ENCODE data around the gene MCTP1.
"Not testable (repeated sequence)": the region's sequence is repeated elsewhere in the genome, so short reads cannot be mapped to it uniquely, and the experiment has no call there.

The MCTP1 gene

GRCh38 chr5:95251185-95251584 lies 33.7 kb downstream of the MCTP1 start:
- no peak for DNase-seq

DNA sequence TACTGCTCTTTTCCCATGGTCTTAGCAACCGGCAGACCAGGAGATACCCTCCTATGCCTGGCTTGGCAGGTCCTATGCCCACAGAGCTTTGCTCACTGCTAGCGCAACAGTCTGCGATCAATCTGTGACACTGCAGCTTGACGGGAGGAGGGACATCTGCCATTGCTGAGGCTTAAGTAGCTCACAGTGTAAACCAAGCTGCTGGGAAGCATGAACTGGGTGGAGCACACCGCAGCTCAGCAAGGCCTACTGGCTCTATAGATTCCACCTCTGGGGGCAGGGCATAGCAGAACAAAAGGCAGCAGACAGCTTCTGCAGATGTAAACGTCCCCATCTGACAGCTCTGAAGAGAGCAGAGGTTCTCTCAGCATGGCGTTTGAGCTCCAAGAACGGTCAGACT lies 40.4 kb downstream of the MCTP1 start:
- DNase-seq: no peak

DNA sequence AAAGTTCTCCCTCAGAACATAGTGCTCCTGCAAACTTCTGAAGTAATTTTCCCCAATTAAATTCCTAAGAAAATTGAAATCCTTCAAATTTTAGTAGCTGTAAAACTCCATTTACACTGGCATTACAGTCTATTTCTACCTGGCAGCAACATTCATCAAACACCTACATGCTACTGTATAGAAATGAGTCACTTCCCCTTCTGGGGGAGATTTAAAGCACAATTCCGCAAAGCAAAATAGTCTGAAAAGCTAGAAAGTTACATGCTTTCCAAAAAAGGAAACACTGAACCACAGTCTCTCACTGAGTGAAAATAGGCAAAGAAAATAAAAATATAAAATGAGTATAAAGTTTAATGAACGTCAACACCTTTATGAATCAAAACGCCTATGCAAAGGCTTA lies 43.3 kb downstream of the MCTP1 start:
- no peak for DNase-seq

DNA sequence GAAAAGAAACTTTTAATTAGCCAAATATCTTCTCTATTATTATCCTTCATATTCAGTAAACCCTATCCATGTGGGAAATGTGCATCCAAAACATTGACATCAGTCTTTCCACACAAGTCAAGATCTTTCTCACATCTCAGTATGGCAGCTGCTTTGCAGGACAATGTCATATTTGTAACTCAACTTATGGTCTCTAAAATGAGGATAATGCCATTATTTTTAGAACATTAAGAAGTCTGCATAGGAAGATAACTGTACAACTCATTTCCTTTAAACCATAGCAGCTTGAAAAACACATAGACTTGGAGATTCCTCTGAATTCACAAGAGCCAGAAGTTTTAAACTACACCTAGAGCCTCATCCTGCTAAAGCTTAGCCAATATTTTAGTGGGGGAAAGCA lies 43.7 kb downstream of the MCTP1 start:
- DNase-seq: no peak

- DNase-seq: no peak
Measured at GRCh38 chr5:95238560-95239325, 46.2 kb downstream of the MCTP1 start.

DNA sequence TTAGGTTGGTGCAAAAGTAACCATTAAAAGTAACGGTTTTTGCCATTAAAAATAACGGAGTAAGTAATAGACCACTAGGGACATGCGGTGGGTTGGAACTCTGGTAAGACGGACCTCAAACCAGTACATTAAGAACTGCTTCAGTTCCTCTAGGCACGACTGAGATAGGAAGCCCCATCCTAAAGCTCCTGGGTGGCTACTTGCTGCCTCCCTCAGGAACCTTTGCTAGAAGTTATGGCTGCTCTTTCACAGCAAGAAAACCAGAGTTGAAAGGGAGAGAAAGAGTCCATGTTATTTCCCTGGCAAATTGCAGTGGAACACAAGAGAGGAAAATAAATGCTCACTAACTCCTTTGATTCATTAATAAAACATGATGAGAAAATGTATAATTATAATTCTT lies 47.6 kb downstream of the MCTP1 start:
- DNase-seq: no peak

DNA sequence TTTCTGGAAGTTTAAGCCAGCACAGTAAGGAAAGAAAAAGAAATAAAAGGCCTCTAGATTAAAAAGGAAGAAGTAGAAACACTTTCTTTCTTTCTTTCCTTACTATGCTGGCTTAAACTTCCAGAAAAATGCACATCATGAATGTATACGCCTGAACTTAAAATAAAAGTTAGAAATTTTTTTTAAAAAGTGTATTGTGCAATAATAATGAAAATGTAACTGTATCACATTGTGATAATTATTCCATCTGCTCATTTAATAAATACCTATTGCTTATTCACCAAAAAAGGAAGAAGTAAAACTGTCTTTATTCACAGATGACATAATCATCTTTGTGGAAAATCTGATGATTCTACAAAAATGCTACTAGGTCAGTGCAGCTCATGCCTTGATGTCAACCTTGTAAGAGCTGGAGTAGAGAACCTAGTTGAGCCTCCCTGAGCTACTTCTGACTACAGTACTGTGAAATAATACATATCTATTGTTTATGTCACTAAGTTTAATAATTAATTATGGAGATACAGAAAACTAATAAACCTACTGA lies 49.4 kb downstream of the MCTP1 start:
- no peak for DNase-seq

GRCh38 chr5:95229646-95230045 lies 55.2 kb downstream of the MCTP1 start:
- no peak for DNase-seq

DNA sequence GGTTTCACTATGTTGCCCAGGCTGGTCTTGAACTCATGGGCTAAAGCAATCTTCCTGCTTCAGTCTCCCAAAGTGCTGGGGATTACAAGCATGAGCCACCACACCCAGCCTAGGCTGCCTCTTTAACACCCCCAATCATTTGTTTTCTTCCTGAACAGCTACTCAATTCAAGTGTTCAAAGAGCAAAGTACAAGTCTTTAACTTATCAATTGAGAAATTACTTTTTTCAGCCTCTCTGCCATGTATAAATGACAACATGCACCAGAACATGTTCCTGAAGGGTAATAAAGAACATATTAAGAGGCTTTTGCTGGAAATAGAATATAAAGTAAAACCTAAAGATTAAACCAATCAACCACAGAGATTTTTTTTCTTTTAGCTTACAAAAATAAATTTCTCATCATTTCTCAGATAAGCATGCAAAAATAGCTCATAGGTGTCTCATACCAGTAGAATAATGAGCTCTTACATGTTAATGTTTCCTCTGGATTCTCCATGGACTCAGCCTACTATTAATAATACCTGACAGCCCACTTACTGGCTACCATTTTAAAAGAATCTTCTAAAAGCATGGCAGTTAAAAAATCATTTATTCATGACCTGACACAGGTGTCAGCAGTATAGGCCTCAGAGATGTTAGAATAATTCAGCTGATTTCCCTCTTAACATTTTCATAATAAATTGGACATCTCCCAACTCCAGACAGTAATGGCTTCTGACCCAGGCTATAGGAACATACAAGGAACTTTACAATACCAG lies 60.0 kb downstream of the MCTP1 start:
- DNase-seq: no peak

DNA sequence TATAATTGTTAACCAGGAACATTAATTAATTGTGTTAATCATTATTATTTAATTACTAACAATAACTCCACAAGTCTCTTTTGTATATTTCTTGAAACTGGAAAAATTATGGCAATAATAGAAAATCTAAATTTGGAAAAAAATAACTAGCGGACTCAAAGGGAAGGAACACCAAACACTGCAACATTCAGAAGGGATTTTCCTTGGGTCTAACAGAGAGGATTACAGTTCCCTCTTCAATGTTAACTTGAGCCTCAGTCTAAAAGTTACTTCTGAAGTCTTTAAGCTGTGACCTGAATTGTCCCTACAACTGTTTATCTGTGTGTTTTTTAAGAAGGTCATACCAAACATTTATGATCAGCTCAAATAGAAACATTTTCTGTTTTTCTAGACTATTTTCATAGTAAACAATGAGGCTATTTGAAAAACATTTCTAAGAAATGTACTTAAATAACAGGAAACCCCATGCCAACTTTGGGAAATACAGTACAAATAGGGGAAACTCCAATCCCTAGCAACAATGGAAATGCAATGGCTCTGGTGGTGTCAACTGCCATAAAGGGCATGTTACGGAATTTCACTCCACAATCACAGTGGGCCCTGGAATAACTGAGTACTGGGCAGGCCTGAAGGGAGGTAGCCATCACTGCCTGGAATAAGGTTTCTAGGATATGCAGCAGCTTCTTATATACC lies 61.2 kb downstream of the MCTP1 start:
- DNase-seq: no peak

- no peak for DNase-seq
Measured at GRCh38 chr5:95222836-95223235, 62.1 kb downstream of the MCTP1 start.

DNA sequence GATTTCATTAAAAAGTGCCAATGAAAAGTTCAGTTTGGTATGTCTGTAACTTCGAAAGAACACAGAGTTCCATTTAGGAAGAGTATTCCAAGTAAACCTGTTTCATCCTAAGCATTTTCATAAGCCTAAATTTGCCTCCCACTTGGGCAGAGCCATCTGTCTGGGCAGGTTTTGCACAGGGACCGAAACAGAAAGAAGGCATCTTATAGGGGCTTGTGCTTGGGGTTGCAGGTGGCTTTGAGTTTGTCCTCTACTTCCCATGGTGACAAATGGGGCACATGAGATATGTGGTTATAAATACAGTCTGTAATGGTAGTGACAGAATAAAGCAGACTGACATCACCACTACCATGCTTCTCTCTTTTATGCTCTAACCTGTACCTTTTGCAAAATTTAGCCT lies 63.7 kb downstream of the MCTP1 start:
- no peak for DNase-seq

DNA sequence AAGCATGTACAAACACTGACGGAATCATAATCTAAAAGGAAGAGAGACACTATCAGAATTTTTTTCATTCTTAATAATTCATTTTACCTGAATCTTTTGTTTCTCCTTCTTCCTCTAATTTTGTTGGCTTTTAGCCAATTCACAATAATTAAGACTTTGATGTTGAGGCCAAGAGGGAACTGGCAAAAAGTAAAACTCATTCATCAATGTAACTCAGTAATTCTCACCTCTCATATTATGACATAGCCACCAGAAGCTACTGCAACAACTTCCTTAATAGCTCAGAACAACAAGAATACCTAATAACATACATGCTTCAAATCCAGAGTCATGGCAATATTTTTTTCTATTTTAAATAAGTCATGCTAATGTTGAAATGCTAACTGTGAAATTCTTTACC lies 64.5 kb downstream of the MCTP1 start:
- DNase-seq: no peak

DNA sequence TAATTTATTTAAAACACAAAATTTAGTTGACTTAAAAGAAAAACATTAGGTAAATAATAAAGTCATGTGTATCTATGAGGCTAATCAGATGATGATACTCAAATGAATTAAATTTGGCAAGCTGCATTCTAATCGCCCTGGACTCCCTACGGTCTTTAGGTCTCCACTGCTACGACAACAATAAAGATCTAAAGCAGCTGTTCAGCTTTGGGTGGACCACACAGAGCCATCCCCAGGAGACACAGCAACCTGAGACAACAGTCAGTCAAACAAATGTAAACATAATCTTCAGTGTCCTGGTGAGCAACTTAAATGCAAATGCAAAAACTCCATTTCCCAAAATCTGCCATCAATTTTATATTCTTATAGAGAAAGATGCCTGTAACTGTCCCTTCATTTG lies 65.5 kb downstream of the MCTP1 start:
- no peak for DNase-seq

GRCh38 chr5:95217881-95218280 lies 67.0 kb downstream of the MCTP1 start:
- no peak for DNase-seq

DNA sequence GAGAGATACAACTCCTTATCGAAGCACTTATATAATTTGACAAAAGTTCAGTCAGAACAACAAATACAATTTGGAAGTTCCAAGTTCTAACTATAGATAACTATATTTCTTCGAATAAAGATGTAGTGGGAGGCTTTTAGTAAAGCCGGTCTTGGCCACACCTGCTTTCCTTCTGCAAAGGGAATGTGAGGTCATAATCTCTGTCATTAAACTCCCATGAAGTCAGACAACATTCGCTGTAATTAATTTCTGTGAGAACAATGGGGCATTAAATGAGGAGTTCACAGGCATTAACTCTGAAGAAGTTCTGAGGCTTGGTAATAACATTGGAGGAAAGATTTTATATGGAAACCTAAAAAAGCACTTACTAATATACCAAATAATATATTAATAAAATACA lies 67.5 kb downstream of the MCTP1 start:
- DNase-seq: no peak

DNA sequence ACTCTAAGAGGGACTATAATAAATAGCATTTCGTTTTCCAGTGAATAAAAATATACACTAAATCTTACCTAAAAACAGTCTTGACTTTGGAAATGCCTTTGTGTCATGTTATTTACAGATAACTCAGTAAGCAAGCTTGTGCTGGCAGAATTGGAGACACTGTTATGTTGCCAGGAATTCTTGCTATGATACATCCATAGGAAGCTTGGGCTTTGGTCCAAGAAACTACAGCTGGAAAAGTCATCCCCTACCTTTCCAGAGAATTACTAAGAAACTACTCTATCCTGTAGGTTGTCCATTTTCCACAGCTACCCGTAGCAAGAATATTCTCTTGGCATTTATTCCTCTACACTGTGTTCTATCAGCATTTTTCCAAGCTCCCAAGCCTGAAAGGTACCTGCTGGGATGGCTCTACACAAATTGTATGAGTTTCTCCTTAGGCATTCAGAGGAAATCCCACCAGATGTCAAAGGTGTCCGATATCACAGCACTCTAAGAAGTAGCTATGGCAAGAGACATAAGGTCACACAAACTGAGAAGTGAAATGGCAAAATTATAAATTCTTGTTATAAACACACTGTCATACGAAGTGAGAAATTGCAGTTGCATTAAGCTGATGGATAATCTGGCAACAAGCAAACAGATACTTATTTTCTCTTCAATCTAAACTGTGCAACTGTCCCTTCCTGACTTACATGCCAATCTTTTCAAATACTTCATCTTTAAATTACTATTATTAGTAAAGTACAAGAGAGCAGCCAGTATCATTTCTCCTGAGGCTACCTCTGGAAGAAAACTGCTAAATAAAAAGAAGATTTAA lies 68.5 kb downstream of the MCTP1 start:
- no peak for DNase-seq

DNA sequence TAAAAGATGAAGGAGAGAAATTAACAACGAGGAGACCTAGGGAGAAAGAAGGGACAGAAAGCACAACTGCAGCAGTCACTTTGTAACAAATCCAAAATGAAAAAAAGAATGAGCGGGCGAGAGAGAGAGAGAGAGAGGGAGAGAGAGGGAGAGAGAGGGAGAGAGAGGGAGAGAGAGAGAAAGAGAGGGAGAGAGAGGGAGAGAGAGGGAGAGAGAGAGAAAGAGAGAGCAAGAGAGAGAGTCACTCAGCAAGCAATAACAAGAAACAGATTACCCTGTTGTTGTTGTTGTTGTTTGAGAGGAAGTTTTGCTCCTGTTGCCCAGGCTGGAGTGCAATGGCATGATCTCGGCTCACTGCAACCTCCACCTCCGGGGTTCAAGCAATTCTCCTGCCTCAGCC lies 77.1 kb downstream of the MCTP1 start:
- DNase-seq: not testable (repeated sequence)

DNA sequence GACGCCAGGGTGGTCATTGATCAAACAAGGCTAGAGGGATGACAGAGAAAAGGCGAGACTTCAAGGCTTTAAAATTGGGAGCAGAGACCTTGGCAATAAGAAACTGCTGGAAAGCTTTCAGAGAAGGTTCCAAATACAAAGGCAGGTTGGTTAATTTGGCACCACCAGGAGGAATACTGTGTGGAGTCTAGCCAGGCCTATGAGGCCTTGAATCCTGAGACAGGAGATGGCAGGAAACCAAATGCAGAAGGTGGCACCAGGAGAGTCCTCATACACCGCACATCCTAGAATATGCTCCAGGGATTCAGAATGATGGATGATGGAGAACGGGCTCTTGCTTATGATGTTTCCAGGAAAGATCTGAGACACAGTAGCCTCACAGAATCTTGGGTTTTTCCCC lies 90.0 kb downstream of the MCTP1 start:
- DNase-seq: no peak

GRCh38 chr5:95191330-95191729 lies 93.6 kb downstream of the MCTP1 start:
- no peak for DNase-seq

DNA sequence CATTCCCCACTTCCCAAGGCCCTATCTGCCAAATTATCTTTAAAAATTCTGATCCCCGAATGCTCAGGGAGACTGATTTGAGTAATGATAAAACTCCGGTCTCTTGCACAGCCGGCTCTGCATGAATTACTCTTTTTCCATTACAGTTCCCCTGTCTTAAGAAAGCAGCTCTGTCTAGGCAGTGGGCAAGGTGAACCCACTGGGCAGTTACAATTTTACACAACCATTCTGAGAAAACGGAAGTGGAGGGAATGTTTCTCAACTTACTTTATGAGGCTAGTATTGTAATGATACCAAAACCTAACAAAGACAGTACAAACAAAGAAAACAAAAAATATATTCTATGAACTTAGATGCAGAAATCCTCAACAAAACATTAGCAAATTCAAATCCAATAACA lies 100.0 kb downstream of the MCTP1 start:
- DNase-seq: no peak

DNA sequence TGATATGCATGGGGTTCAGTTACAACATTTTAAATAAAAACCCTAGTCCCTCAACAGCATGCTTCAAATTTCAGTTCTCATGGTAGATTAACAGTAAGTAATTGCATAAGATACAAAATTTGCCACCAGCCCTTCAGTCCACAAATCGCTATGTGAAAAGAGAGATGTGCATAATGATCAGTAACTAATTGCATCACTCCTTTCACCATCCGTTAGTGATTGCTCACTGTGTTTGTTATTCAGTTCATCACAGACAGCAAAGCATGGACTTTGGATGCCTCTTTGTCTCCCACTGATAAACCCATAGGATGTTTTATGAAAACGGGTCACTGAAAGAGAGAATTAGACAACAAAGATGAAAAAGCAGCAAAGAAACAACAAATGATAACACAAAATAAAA lies 103.2 kb downstream of the MCTP1 start:
- no peak for DNase-seq

All from NCI-H2107 (cell line).